ENCODE measurements around the gene ZP2.

GRCh38 chr16:21205303-21205702 is 6.1 kb downstream of the ZP2 start:
- TF ChIP-seq CTCF (conservative IDR thresholded peaks at IDR 0.05; ENCODE audit: low read depth, low read length) (no peak), MAZ (IDR thresholded peaks at IDR 0.05; ENCODE audit: borderline replicate concordance, low read depth, low read length) (no peak), POLR2A (IDR thresholded peaks at IDR 0.05; ENCODE audit: low read depth, low read length) (no peak)
